H1 (cell line): ENCODE measurements around the gene CFAP92. TPM values are rescaled to one million over a fixed set of nuclear protein-coding genes. Genes with fewer than 3 reads are reported as not detected.

Experiments used
- RFX5 ChIP-seq: IDR thresholded peaks from 2 replicates; pipeline ENCODE4 v1.6.1; 2011; ENCODE audit warnings: low read depth, low read length, improper control_type of control experiment, borderline replicate concordance
- SP1 ChIP-seq: IDR thresholded peaks from 2 replicates; pipeline ENCODE4 v1.6.1; 2011; ENCODE audit warnings: low read depth, low read length
- SP4 ChIP-seq: IDR thresholded peaks from 2 replicates; pipeline ENCODE4 v1.6.1; 2012; ENCODE audit warnings: low read length, inconsistent platforms
- SUZ12 ChIP-seq: fragments of 200-600 bp; sonication (generic); IDR thresholded peaks from 2 replicates; pipeline ENCODE4 v1.6.1; 2012; ENCODE audit warnings: mild to moderate bottlenecking, inconsistent platforms, low read length, moderate library complexity, mixed read lengths
- TEAD4 ChIP-seq: IDR thresholded peaks from 2 replicates; pipeline ENCODE4 v1.6.1; 2012; ENCODE audit warnings: low read depth, low read length, inconsistent platforms, mixed read lengths
- polyA plus RNA-seq, 7 experiments: library from polyadenylated mRNA; depleted of rRNA in 3 of 7; stranded (reverse) in 5 of 7; unstranded in 2 of 7; fragments of >200 nt in 5 of 7; fragments of 200-250 nt in 2 of 7; gene quantifications; 1 replicate in 5 of 7; 2 replicates in 1 of 7; 4 replicates in 1 of 7; pipeline versions ENCODE4 v1.2.1 to v1.2.3, GENCODE V29; 2011 to 2013; ENCODE audit warnings: missing spikeins in 2 of 7, mixed read lengths in 2 of 7
- total RNA-seq: library from RNA; stranded (reverse); fragmentation: NEBNext Ultra II Directional; extraction: Animal tissue kit (Norgen Biotek cat#: 25700); gene quantifications from 2 replicates; pipeline ENCODE4 v1.2.1, GENCODE V29; 2021

The CFAP92 gene
- total and polyA plus RNA-seq, 2 of the 8 experiments (the other 6 are each of a cell fraction or from before 2014, with no cell fraction given): 0.77 to 2.0 TPM

- no peak for TF ChIP-seq SP4
- no peak for TF ChIP-seq SP1
- TF ChIP-seq SUZ12: no peak
- no peak for TF ChIP-seq TEAD4
- no peak for TF ChIP-seq RFX5
- TF ChIP-seq, all 59 proteins: peak for 0
These were observed 37.8 kb upstream of the CFAP92 start (continued) for GRCh38 chr3:129031476-129032215.
